IMR-90 (cell line): ENCODE data around the gene TANK. TPM values are rescaled to one million over a fixed set of nuclear protein-coding genes. Genes with fewer than 3 reads are reported as not detected.
"Not testable (repeated sequence)": the region's sequence is repeated elsewhere in the genome, so short reads cannot be mapped to it uniquely, and the experiment has no call there.

Experiments
- ATAC-seq: fragments of 200-7000 bp; cut with Tn5 transposase; 2 replicates; pipeline ENCODE4 v1.9.1; 2020; ENCODE audit warnings: low read depth, mild to moderate bottlenecking, moderate library complexity
- BruUV-seq: library from RNA; stranded (reverse); fragments of 400-500 nt; replicated peaks from 2 replicates; lab custom pipeline; 2021; lab: Mats Ljungman, UMichigan
- CTCF ChIA-PET: fragments of 300-600 bp; formaldehyde crosslinking; extraction: SDS; loops from one replicate; lab custom pipeline; 2021; ENCODE audit warnings: antibody characterized with exemption; lab: Yijun Ruan, JAX
- POLR2A ChIA-PET: fragments of 300-600 bp; sonication (Branson Sonifier 250); formaldehyde crosslinking; loops from one replicate; lab custom pipeline; 2022; ENCODE audit warnings: antibody characterized with exemption; ENCODE audit not compliant: unreplicated experiment; lab: Charles Lee
- DNase-seq: peaks from one replicate; pipeline ENCODE4 v3.0.0; 2013
- H2AFZ ChIP-seq: replicated peaks from 2 replicates; pipeline ENCODE3; 2013; ENCODE audit warnings: low read length, mild to moderate bottlenecking; ENCODE audit not compliant: poor library complexity
- H2AK5ac ChIP-seq: 2 replicates; pipeline ENCODE4 v1.6.1; 2013; ENCODE audit warnings: low read depth, low read length, inconsistent platforms
- H2AK9ac ChIP-seq: replicated peaks from 2 replicates; pipeline ENCODE3; 2013; ENCODE audit warnings: mild to moderate bottlenecking, low read depth, low read length, moderate library complexity; ENCODE audit not compliant: poor library complexity
- H2BK120ac ChIP-seq: 2 replicates; pipeline ENCODE4 v1.6.1; 2013; ENCODE audit warnings: low read depth, low read length, inconsistent platforms
- H2BK15ac ChIP-seq: 3 replicates; pipeline ENCODE4 v1.6.1; 2013; ENCODE audit warnings: low read depth, low read length, inconsistent platforms
- H2BK20ac ChIP-seq: 2 replicates; pipeline ENCODE4 v1.6.1; 2013; ENCODE audit warnings: low read depth, mild to moderate bottlenecking, inconsistent platforms, low read length, moderate library complexity
- H2BK5ac ChIP-seq: 2 replicates; pipeline ENCODE4 v1.6.1; 2013; ENCODE audit warnings: mild to moderate bottlenecking, low read depth, low read length, inconsistent platforms; ENCODE audit not compliant: poor library complexity, severe bottlenecking
- H3K14ac ChIP-seq: replicated peaks from 2 replicates; pipeline ENCODE4 v1.6.1; 2013; ENCODE audit warnings: low read depth, low read length, inconsistent platforms
- H3K18ac ChIP-seq: 2 replicates; pipeline ENCODE4 v1.6.1; 2013; ENCODE audit warnings: low read depth, low read length, control low read depth
- H3K23ac ChIP-seq: 2 replicates; pipeline ENCODE4 v1.6.1; 2013; ENCODE audit warnings: low read depth, low read length, inconsistent platforms
- H3K27ac ChIP-seq: 2 replicates; pipeline ENCODE4 v1.5.1; 2013; ENCODE audit warnings: mild to moderate bottlenecking, control low read depth, low read length; ENCODE audit not compliant: insufficient read depth
- H3K27me3 ChIP-seq: 2 replicates; pipeline ENCODE4 v1.6.1; 2013; ENCODE audit warnings: low read length; ENCODE audit not compliant: control insufficient read depth, insufficient read depth
- H3K36me3 ChIP-seq: 2 replicates; pipeline ENCODE4 v1.6.1; 2013; ENCODE audit warnings: low read length, mixed read lengths; ENCODE audit not compliant: control insufficient read depth, insufficient read depth
- H3K4ac ChIP-seq: 2 replicates; pipeline ENCODE4 v1.6.1; 2013; ENCODE audit warnings: low read depth, low read length, inconsistent platforms
- H3K4me1 ChIP-seq: 2 replicates; pipeline ENCODE4 v1.6.1; 2013; ENCODE audit warnings: low read length, mixed read lengths; ENCODE audit not compliant: control insufficient read depth, insufficient read depth
- H3K4me2 ChIP-seq: 2 replicates; pipeline ENCODE4 v1.6.1; 2013; ENCODE audit warnings: low read depth, mild to moderate bottlenecking, control low read depth, low read length, moderate library complexity
- H3K4me3 ChIP-seq: 2 replicates; pipeline ENCODE4 v1.5.1; 2013; ENCODE audit warnings: low read depth, mild to moderate bottlenecking, control low read depth, low read length, moderate library complexity; ENCODE audit not compliant: insufficient read depth
- H3K56ac ChIP-seq: 2 replicates; pipeline ENCODE4 v1.6.1; 2013; ENCODE audit warnings: low read length, inconsistent platforms; ENCODE audit not compliant: insufficient read depth; ENCODE audit errors: extremely low read depth
- H3K79me1 ChIP-seq, 2 experiments: 2 replicates each; pipeline ENCODE4 v1.6.1; 2013; ENCODE audit warnings: low read length in 2 of 2, inconsistent platforms in 1 of 2, low read depth in 1 of 2
- H3K9ac ChIP-seq: 2 replicates; pipeline ENCODE4 v1.6.1; 2013; ENCODE audit warnings: low read depth, low read length, control low read depth
- H3K9me1 ChIP-seq: 2 replicates; pipeline ENCODE4 v1.6.1; 2013; ENCODE audit warnings: low read length, inconsistent platforms; ENCODE audit not compliant: insufficient read depth
- H3K9me3 ChIP-seq: 2 replicates; pipeline ENCODE4 v1.6.1; 2013; ENCODE audit warnings: low read length; ENCODE audit not compliant: control insufficient read depth, insufficient read depth
- H4K20me1 ChIP-seq: 2 replicates; pipeline ENCODE4 v1.6.1; 2013; ENCODE audit warnings: low read length, inconsistent platforms; ENCODE audit not compliant: insufficient read depth
- H4K5ac ChIP-seq: 2 replicates; pipeline ENCODE4 v1.6.1; 2013; ENCODE audit warnings: mild to moderate bottlenecking, low read depth, low read length, control low read depth
- H4K8ac ChIP-seq, 2 experiments: 2 replicates each; pipeline ENCODE4 v1.6.1; 2013; ENCODE audit warnings: low read depth in 2 of 2, low read length in 2 of 2, control low read depth in 1 of 2, inconsistent platforms in 1 of 2
- H4K91ac ChIP-seq: 2 replicates; pipeline ENCODE4 v1.6.1; 2013; ENCODE audit warnings: low read depth, low read length, inconsistent platforms; ENCODE audit not compliant: insufficient read depth
- WGBS, 2 experiments: methylation state at CpG; one replicate each; pipeline versions ENCODE4 v1.1.5 to v1.1.7; 2013; ENCODE audit warnings: missing lambda C conversion rate in 2 of 2; ENCODE audit not compliant: insufficient read length in 1 of 2; ENCODE audit errors: extremely low coverage in 2 of 2; 5-methylcytosine and 5-hydroxymethylcytosine counted together
- dilution Hi-C: fragments of 300-500 bp; cut with HindIII; formaldehyde crosslinking; loops from one replicate; pipeline ENCODE4 v1.14.3; 2018; ENCODE audit warnings: low sequenced_read_pairs; ENCODE audit not compliant: unreplicated experiment
- in situ Hi-C: fragments of 300-500 bp; cut with MboI; formaldehyde crosslinking; loops from 3 replicates; pipeline ENCODE4 v1.14.3; 2019; ENCODE audit warnings: low sequenced_read_pairs, inconsistent platforms, mixed read lengths
- intact Hi-C: fragments of 100-400 bp; cut with micrococcal nuclease; formaldehyde crosslinking; loops from 2 replicates; pipeline ENCODE4 v1.10.0; 2022
- polyA plus RNA-seq, 3 experiments: library from polyadenylated mRNA; depleted of rRNA; stranded (reverse); fragments of >200 nt; gene quantifications; 2 replicates each; pipeline ENCODE4 v1.2.3, GENCODE V29; 2012; ENCODE audit warnings: low replicate concordance in 1 of 3
- total RNA-seq: library from RNA; depleted of rRNA; stranded (reverse); fragments of >200 nt; gene quantifications from 2 replicates; pipeline ENCODE4 v1.2.3, GENCODE V29; 2012

The TANK gene
- total and polyA plus RNA-seq, 2 of the 4 experiments (the other 2 are of a cell fraction), result 25.4 to 41.9 TPM

DNA sequence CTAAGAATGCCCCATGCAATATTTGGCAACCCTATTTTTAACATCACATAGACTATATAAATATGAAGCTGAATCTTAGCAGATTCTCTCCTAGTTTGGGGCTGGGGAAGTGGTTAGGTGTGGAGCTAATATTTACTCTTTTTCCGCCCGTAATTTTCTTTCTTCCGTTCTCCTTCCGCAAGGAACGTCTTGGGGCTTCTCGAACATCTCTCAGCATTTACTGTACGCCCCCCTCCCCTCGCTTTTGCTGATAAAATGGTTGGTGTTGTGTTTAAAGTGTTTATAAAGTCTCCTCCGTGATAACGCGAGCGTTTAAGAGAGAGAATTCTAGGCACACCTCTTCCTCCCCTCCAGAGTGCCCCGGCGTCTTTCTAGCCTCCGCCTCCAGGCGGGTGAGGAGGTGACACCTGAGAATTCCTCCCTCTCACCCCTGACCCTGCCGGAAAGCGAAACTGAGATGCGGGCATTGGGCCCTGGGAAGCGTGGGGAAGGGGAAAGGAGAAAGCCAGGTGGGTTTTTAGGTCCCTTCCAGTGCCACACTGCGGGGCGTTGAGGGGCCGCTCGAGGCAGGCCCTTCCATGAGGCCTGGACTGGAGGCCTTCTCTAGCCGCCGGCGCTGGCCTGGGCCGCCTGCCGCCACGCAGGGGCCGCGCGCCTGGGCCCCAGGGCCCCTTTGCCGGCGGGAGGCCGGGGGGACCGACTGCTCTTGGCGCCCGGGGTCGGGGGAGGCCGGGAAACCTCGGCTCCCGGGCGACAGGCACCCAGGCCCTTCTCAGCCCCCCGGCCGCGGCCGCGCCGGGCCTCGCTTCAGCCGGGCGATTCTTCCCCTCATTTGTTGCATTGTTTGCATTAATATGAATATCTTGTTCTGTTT lies 84.4 kb downstream of the TANK start:
- H2AFZ ChIP-seq, POLR2A ChIA-PET, intact Hi-C loops, H3K18ac ChIP-seq, ATAC-seq, dilution Hi-C loops, H4K5ac ChIP-seq, H4K20me1 ChIP-seq, H3K4ac ChIP-seq, H3K36me3 ChIP-seq, DNase-seq, H3K23ac ChIP-seq, H2BK15ac ChIP-seq, H2AK5ac ChIP-seq, H3K4me1 ChIP-seq, H3K4me2 ChIP-seq, H2BK5ac ChIP-seq, H3K79me1 ChIP-seq, H3K27ac ChIP-seq, H3K9me3 ChIP-seq, H2BK120ac ChIP-seq, CTCF ChIA-PET, H3K4me3 ChIP-seq, H4K91ac ChIP-seq, H3K14ac ChIP-seq, H3K56ac ChIP-seq, H3K9me1 ChIP-seq, in situ Hi-C loops, H2AK9ac ChIP-seq, H2BK20ac ChIP-seq, BruUV-seq, H4K8ac ChIP-seq, H3K9ac ChIP-seq: not testable (repeated sequence)
- no CpG with 5 or more reads among the region's 53 CpGs for WGBS, 2 experiments
- H3K27me3 ChIP-seq, result peaks cover 23% of the 10 kb centered on the region
